Measurements from ENCODE around the gene ZC3H14. TPM values are rescaled to one million over a fixed set of nuclear protein-coding genes. Genes with fewer than 3 reads are reported as not detected.

Gene ZC3H14
- total and polyA plus RNA-seq, 10 of the 15 experiments (the other 5 are each of a cell fraction or from before 2014, with no cell fraction given), result 17.9 to 97.1 (median 47.6) TPM

DNA sequence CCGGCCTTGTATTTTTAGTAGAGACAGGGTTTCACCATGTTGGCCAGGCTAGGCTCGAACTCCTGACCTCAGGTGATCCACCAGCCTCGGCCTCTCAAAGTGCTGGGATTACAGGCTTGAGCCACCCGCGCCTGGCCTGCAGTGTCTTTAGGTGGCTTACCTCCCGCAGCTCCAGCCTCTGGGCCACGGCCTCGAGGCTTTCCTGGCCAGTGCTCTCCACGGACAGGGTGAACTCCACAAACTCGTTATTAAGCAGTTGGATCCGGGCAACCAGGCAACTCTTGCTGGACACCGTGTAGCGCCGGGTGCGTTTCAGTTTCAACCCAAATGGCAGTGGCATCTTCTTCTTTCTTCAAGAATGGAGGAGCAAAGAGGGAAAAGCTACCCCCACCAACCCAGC, 12.8 kb upstream of the ZC3H14 start:
- in situ Hi-C loops (cut with MboI), result no loop called here

More for the DNA sequence above, 12.8 kb upstream of the ZC3H14 start:
- TF ChIP-seq ZNF217 (IDR thresholded peaks at IDR 0.05) (no peak), STAT1 (conservative IDR thresholded peaks at IDR 0.05) (no peak), FOXK2 (IDR thresholded peaks at IDR 0.05) (no peak), TCF7 (IDR thresholded peaks at IDR 0.05; ENCODE audit: borderline replicate concordance) (no peak), TAF1 (IDR thresholded peaks at IDR 0.05; ENCODE audit: borderline replicate concordance, low read depth, low read length) (no peak), POLR2A (IDR thresholded peaks at IDR 0.05; ENCODE audit: low read depth, low read length) (no peak), BRCA1 (IDR thresholded peaks at IDR 0.05; ENCODE audit: low read depth, low read length) (no peak), RB1 (IDR thresholded peaks at IDR 0.05; ENCODE audit: borderline replicate concordance) (no peak), ESRRA (IDR thresholded peaks at IDR 0.05; ENCODE audit: low read length) (no peak)
- TF ChIP-seq, protein P1, sequence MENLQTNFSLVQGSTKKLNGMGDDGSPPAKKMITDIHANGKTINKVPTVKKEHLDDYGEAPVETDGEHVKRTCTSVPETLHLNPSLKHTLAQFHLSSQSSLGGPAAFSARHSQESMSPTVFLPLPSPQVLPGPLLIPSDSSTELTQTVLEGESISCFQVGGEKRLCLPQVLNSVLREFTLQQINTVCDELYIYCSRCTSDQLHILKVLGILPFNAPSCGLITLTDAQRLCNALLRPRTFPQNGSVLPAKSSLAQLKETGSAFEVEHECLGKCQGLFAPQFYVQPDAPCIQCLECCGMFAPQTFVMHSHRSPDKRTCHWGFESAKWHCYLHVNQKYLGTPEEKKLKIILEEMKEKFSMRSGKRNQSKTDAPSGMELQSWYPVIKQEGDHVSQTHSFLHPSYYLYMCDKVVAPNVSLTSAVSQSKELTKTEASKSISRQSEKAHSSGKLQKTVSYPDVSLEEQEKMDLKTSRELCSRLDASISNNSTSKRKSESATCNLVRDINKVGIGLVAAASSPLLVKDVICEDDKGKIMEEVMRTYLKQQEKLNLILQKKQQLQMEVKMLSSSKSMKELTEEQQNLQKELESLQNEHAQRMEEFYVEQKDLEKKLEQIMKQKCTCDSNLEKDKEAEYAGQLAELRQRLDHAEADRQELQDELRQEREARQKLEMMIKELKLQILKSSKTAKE (IDR thresholded peaks at IDR 0.05; ENCODE audit: low read depth, poor library complexity, severe bottlenecking), result no peak
- ChIA-PET RAD21 (ENCODE audit: unreplicated experiment) (no interaction called here), SMC1A (ENCODE audit: uncharacterized antibody, unreplicated experiment) (no interaction called here), POLR2A (no interaction called here), CTCF (no interaction called here)
- ATAC-seq, result no peak
- no peak for DNase-seq (ENCODE audit: low read depth, low spot score)
- intact Hi-C loops (cut with micrococcal nuclease; ENCODE audit: unreplicated experiment), result no loop called here
- Histone ChIP-seq H4K20me1 (ENCODE audit: control insufficient read depth, insufficient read depth) (no peaks in the 10 kb centered on the region), H3K27ac (ENCODE audit: control insufficient read depth, insufficient read depth) (no peak overlapping the region), H3K36me3 (ENCODE audit: control insufficient read depth in 2 of 2, insufficient read depth in 2 of 2, low read length in 1 of 2) (no peaks in the 10 kb centered on the region), H3K79me2 (ENCODE audit: control insufficient read depth, insufficient read depth, low read length) (no peaks in the 10 kb centered on the region), H3K27me3 (replicated peaks in 1 of 2; ENCODE audit: control insufficient read depth in 2 of 2, insufficient read depth in 2 of 2, low read length in 1 of 2) (peaks cover 6 to 15% of the 10 kb centered on the region in 2 experiments), H3K9me3 (replicated peaks; ENCODE audit: control insufficient read depth, insufficient read depth, low read length) (no peaks in the 10 kb centered on the region), H3K4me1 (ENCODE audit: control insufficient read depth, insufficient read depth, low read length) (no peaks in the 10 kb centered on the region), H3K4me2 (ENCODE audit: control insufficient read depth, insufficient read depth) (no peak overlapping the region), H3K9ac (ENCODE audit: control insufficient read depth, insufficient read depth, low read length) (no peak overlapping the region), H2AFZ (ENCODE audit: control insufficient read depth, low read depth, low read length) (no peak overlapping the region), H3K4me3 (no peak overlapping the region)
- WGBS (ENCODE audit: insufficient coverage, insufficient replicate concordance, low lambda C conversion rate, missing lambda C conversion rate), result 68% methylated on average over 15 of the region's 15 CpGs
- no TSS peak for BruUV-seq (replicated peaks)
- no peak for FAIRE-seq

Measured in GM12878 (cell line).